ENCODE measurements around the gene BSN. TPM values are rescaled to one million over a fixed set of nuclear protein-coding genes. Genes with fewer than 3 reads are reported as not detected.

The BSN gene
- total RNA-seq, 2 experiments from 2014 or later = 0.03 to 0.27 TPM

DNA sequence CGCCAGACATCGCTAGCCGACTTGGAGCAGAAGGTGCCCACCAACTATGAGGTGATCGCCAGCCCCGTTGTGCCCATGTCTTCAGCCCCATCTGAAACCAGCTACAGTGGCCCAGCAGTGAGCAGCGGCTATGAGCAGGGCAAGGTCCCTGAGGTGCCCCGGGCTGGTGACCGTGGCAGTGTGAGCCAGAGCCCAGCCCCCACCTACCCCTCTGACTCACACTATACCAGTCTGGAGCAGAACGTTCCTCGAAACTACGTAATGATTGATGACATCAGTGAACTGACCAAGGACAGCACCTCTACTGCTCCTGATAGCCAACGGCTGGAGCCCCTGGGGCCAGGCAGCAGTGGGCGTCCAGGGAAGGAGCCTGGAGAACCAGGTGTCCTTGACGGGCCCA is 107.0 kb downstream of the BSN start:
- H3K4me3 ChIP-seq (ENCODE audit: low read depth, low read length, poor library complexity, severe bottlenecking) = no peak overlapping the region
- no peaks in the 10 kb centered on the region for H4K20me1 ChIP-seq (ENCODE audit: insufficient read depth, low read length)
- H3K27ac ChIP-seq (ENCODE audit: low read depth, low read length, poor library complexity, severe bottlenecking) = no peak overlapping the region
- no peaks in the 10 kb centered on the region for H3K9me2 ChIP-seq (ENCODE audit: insufficient read depth, low read length)
- no peaks in the 10 kb centered on the region for H3K79me2 ChIP-seq (ENCODE audit: insufficient read depth, low read depth, low read length)
- intact Hi-C loops (cut with micrococcal nuclease; ENCODE audit: unreplicated experiment) = no loop called here
- H3K9me3 ChIP-seq (ENCODE audit: low read length) = no peaks in the 10 kb centered on the region
- no peak overlapping the region for H2AFZ ChIP-seq (ENCODE audit: low read length)
- H3K4me1 ChIP-seq (ENCODE audit: insufficient read depth, low read length, poor library complexity, severe bottlenecking) = no peaks in the 10 kb centered on the region
- no TSS peak for BruUV-seq (replicated peaks)
- no peaks in the 10 kb centered on the region for H3K36me3 ChIP-seq (ENCODE audit: insufficient read depth, low read length)
- TF ChIP-seq EZH2phosphoT487 (IDR thresholded peaks at IDR 0.05; ENCODE audit: borderline replicate concordance, low read depth, low read length) (no peak), CTCF (conservative IDR thresholded peaks at IDR 0.05; ENCODE audit: low read length) (no peak)
- H3K4me2 ChIP-seq (ENCODE audit: low read length) = no peak overlapping the region
- POLR2A ChIA-PET = no interaction called here
- DNase-seq (ENCODE audit: low spot score) = no peak
- CTCF ChIA-PET (ENCODE audit: unreplicated experiment) = no interaction called here

DNA sequence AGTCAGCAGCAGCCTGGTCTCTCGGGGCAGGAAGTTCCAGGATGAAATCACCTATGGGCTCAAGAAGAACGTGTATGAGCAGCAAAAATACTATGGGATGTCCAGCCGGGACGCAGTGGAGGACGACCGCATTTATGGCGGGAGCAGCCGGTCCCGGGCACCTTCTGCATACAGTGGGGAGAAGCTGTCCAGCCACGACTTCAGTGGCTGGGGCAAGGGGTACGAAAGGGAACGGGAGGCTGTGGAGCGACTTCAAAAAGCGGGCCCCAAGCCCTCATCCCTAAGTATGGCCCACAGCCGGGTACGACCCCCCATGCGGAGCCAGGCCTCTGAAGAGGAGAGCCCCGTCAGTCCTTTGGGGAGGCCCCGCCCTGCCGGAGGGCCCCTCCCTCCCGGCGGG is 107.7 kb downstream of the BSN start:
- Histone ChIP-seq H3K79me2 (ENCODE audit: insufficient read depth, low read depth, low read length) (no peaks in the 10 kb centered on the region), H2AFZ (ENCODE audit: low read length) (no peak overlapping the region), H3K9me2 (ENCODE audit: insufficient read depth, low read length) (no peaks in the 10 kb centered on the region), H4K20me1 (ENCODE audit: insufficient read depth, low read length) (no peaks in the 10 kb centered on the region), H3K4me2 (ENCODE audit: low read length) (no peak overlapping the region), H3K4me3 (ENCODE audit: low read depth, low read length, poor library complexity, severe bottlenecking) (no peak overlapping the region), H3K27ac (ENCODE audit: low read depth, low read length, poor library complexity, severe bottlenecking) (no peak overlapping the region), H3K4me1 (ENCODE audit: insufficient read depth, low read length, poor library complexity, severe bottlenecking) (no peaks in the 10 kb centered on the region), H3K9me3 (ENCODE audit: low read length) (no peaks in the 10 kb centered on the region), H3K36me3 (ENCODE audit: insufficient read depth, low read length) (no peaks in the 10 kb centered on the region)
- POLR2A ChIA-PET = no interaction called here
- no peak for DNase-seq (ENCODE audit: low spot score)
- CTCF ChIA-PET (ENCODE audit: unreplicated experiment) = no interaction called here
- BruUV-seq (replicated peaks) = no TSS peak
- intact Hi-C loops (cut with micrococcal nuclease; ENCODE audit: unreplicated experiment) = no loop called here
- no peak for TF ChIP-seq CTCF (conservative IDR thresholded peaks at IDR 0.05; ENCODE audit: low read length)
- TF ChIP-seq EZH2phosphoT487 (IDR thresholded peaks at IDR 0.05; ENCODE audit: borderline replicate concordance, low read depth, low read length) = no peak

DNA sequence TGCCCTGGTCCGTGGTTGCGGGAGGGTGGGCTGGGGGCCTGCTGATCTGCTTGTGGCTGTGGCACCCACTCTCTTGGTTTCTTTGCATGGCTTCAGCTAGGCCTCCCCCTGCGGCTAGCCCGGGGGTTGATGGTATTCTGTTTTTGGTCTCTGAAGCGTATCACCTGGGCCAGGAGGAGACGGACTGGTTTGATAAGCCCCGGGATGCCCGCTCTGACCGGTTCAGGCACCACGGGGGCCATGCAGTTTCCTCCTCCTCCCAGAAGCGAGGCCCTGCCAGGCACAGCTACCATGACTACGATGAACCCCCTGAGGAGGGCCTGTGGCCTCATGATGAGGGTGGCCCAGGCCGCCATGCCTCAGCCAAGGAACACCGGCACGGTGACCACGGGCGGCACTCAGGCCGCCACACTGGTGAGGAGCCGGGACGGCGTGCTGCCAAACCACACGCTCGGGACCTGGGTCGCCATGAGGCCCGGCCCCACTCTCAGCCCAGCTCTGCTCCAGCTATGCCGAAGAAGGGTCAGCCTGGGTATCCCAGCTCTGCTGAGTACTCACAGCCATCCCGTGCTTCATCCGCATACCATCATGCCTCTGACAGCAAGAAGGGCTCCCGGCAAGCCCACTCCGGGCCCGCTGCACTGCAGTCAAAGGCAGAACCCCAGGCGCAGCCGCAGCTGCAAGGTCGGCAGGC is 108.6 kb downstream of the BSN start:
- Histone ChIP-seq H3K4me1 (ENCODE audit: insufficient read depth, low read length, poor library complexity, severe bottlenecking) (no peaks in the 10 kb centered on the region), H3K4me2 (ENCODE audit: low read length) (no peak overlapping the region), H3K79me2 (ENCODE audit: insufficient read depth, low read depth, low read length) (no peaks in the 10 kb centered on the region), H3K4me3 (ENCODE audit: low read depth, low read length, poor library complexity, severe bottlenecking) (no peak overlapping the region), H3K9me2 (ENCODE audit: insufficient read depth, low read length) (no peaks in the 10 kb centered on the region), H3K27ac (ENCODE audit: low read depth, low read length, poor library complexity, severe bottlenecking) (no peak overlapping the region), H4K20me1 (ENCODE audit: insufficient read depth, low read length) (no peaks in the 10 kb centered on the region), H3K36me3 (ENCODE audit: insufficient read depth, low read length) (no peaks in the 10 kb centered on the region), H2AFZ (ENCODE audit: low read length) (no peak overlapping the region), H3K9me3 (ENCODE audit: low read length) (no peaks in the 10 kb centered on the region)
- TF ChIP-seq CTCF (conservative IDR thresholded peaks at IDR 0.05; ENCODE audit: low read length) (no peak), EZH2phosphoT487 (IDR thresholded peaks at IDR 0.05; ENCODE audit: borderline replicate concordance, low read depth, low read length) (no peak)
- BruUV-seq (replicated peaks) = no TSS peak
- CTCF ChIA-PET (ENCODE audit: unreplicated experiment) = no interaction called here
- intact Hi-C loops (cut with micrococcal nuclease; ENCODE audit: unreplicated experiment) = no loop called here
- DNase-seq (ENCODE audit: low spot score) = no peak
- POLR2A ChIA-PET = no interaction called here

Data from OCI-LY7 (cell line).